Measurements from ENCODE around the gene TUSC2.

Gene TUSC2

GRCh38 chr3:50336452-50337174 lies 8.6 kb upstream of the TUSC2 start:
- DNase-seq, result peak in 1 of 2 donors; percentile 58
- H3K18ac ChIP-seq (ENCODE audit: low read length), result peak overlapping the region; percentile 96
- H3K27me3 ChIP-seq (ENCODE audit: insufficient read depth, low read length), result peaks cover 25% of the 10 kb centered on the region
- peak overlapping the region; percentile 90 for H3K4ac ChIP-seq (ENCODE audit: low read depth, low read length)
- peaks cover 6% of the 10 kb centered on the region for H3K9me3 ChIP-seq (ENCODE audit: insufficient read depth, low read depth, low read length)
- peak overlapping the region; percentile 86 for H2BK5ac ChIP-seq (ENCODE audit: low read depth, low read length, poor library complexity)
- H3K4me2 ChIP-seq (ENCODE audit: low read length), result peak overlapping the region; percentile 92
- WGBS (ENCODE audit: extremely low coverage, insufficient coverage, insufficient read length), result no CpG with 5 or more reads among the region's 31 CpGs
- H2BK120ac ChIP-seq (ENCODE audit: insufficient read depth, low read length, poor library complexity), result peak overlapping the region; percentile 87
- peak overlapping the region; percentile 85 for H2AK5ac ChIP-seq (ENCODE audit: low read length)
- H3K79me2 ChIP-seq (ENCODE audit: control insufficient read depth, insufficient read depth, low read length, poor library complexity), result peaks cover 20% of the 10 kb centered on the region
- peaks cover 21 to 23% of the 10 kb centered on the region in 2 experiments for H3K4me1 ChIP-seq (ENCODE audit: control insufficient read depth in 1 of 2, insufficient read depth in 2 of 2, low read length in 2 of 2)
- peak overlapping the region; percentile 92 for H3K27ac ChIP-seq (ENCODE audit: low read depth, low read length)
- no peak overlapping the region for H2BK12ac ChIP-seq (ENCODE audit: low read length)
- H2AFZ ChIP-seq (ENCODE audit: insufficient read depth, low read length, poor library complexity), result peak overlapping the region; percentile 74
- H3K14ac ChIP-seq (ENCODE audit: low read length), result peak overlapping the region; percentile 94
- peaks cover 12% of the 10 kb centered on the region for H3K79me1 ChIP-seq (ENCODE audit: low read length)
- peaks cover 15 to 22% of the 10 kb centered on the region in 2 experiments for H3K36me3 ChIP-seq (ENCODE audit: control insufficient read depth in 1 of 2, insufficient read depth in 2 of 2, low read length in 2 of 2)
- no peak overlapping the region for H3K23ac ChIP-seq (ENCODE audit: low read length)
- H3K9ac ChIP-seq (ENCODE audit: low read length), result peak overlapping the region; percentile 89
- H4K12ac ChIP-seq (ENCODE audit: low read depth, low read length), result peak overlapping the region; percentile 83
- peak overlapping the region; percentile 91 for H4K8ac ChIP-seq (ENCODE audit: low read depth, low read length)
- H3K4me3 ChIP-seq (ENCODE audit: low read depth, low read length), result peak overlapping the region; percentile 92
- peak overlapping the region; percentile 92 for H4K91ac ChIP-seq (ENCODE audit: low read depth, low read length)

- no peak overlapping the region for H2BK120ac ChIP-seq (ENCODE audit: insufficient read depth, low read length, poor library complexity)
- no peak overlapping the region for H2BK5ac ChIP-seq (ENCODE audit: low read depth, low read length, poor library complexity)
- peaks cover 35 to 42% of the 10 kb centered on the region in 2 experiments for H3K36me3 ChIP-seq (ENCODE audit: control insufficient read depth in 1 of 2, insufficient read depth in 2 of 2, low read length in 2 of 2)
- H3K23ac ChIP-seq (ENCODE audit: low read length), result no peak overlapping the region
- H4K8ac ChIP-seq (ENCODE audit: low read depth, low read length), result no peak overlapping the region
- WGBS (ENCODE audit: extremely low coverage, insufficient coverage, insufficient read length), result no CpG with 5 or more reads among the region's 5 CpGs
- H2AFZ ChIP-seq (ENCODE audit: insufficient read depth, low read length, poor library complexity), result no peak overlapping the region
- H3K9ac ChIP-seq (ENCODE audit: low read length), result no peak overlapping the region
- peaks cover 20% of the 10 kb centered on the region for H3K79me2 ChIP-seq (ENCODE audit: control insufficient read depth, insufficient read depth, low read length, poor library complexity)
- peaks cover 5% of the 10 kb centered on the region for H3K27me3 ChIP-seq (ENCODE audit: insufficient read depth, low read length)
- H3K4me1 ChIP-seq (ENCODE audit: control insufficient read depth in 1 of 2, insufficient read depth in 2 of 2, low read length in 2 of 2), result peaks cover 14% of the 10 kb centered on the region in 2 experiments
- H3K4ac ChIP-seq (ENCODE audit: low read depth, low read length), result peak overlapping the region; percentile 22
- no peak overlapping the region for H4K12ac ChIP-seq (ENCODE audit: low read depth, low read length)
- H3K18ac ChIP-seq (ENCODE audit: low read length), result no peak overlapping the region
- peaks cover 12% of the 10 kb centered on the region for H3K79me1 ChIP-seq (ENCODE audit: low read length)
- no peak overlapping the region for H3K4me2 ChIP-seq (ENCODE audit: low read length)
- H2AK5ac ChIP-seq (ENCODE audit: low read length), result no peak overlapping the region
- H3K9me3 ChIP-seq (ENCODE audit: insufficient read depth, low read depth, low read length), result no peaks in the 10 kb centered on the region
- no peak overlapping the region for H3K14ac ChIP-seq (ENCODE audit: low read length)
- H3K27ac ChIP-seq (ENCODE audit: low read depth, low read length), result no peak overlapping the region
- H3K4me3 ChIP-seq (ENCODE audit: low read depth, low read length), result no peak overlapping the region
- no peak overlapping the region for H4K91ac ChIP-seq (ENCODE audit: low read depth, low read length)
- H2BK12ac ChIP-seq (ENCODE audit: low read length), result no peak overlapping the region
- no peak for DNase-seq
Observed at GRCh38 chr3:50334339-50335075, 6.5 kb upstream of the TUSC2 start.

GRCh38 chr3:50333744-50334328 lies 5.8 kb upstream of the TUSC2 start:
- no peak overlapping the region for H2BK120ac ChIP-seq (ENCODE audit: insufficient read depth, low read length, poor library complexity)
- no peak overlapping the region for H4K91ac ChIP-seq (ENCODE audit: low read depth, low read length)
- no peak overlapping the region for H3K27ac ChIP-seq (ENCODE audit: low read depth, low read length)
- H2AFZ ChIP-seq (ENCODE audit: insufficient read depth, low read length, poor library complexity), result no peak overlapping the region
- peaks cover 20% of the 10 kb centered on the region for H3K79me2 ChIP-seq (ENCODE audit: control insufficient read depth, insufficient read depth, low read length, poor library complexity)
- no CpG with 5 or more reads among the region's 12 CpGs for WGBS (ENCODE audit: extremely low coverage, insufficient coverage, insufficient read length)
- H3K79me1 ChIP-seq (ENCODE audit: low read length), result peaks cover 12% of the 10 kb centered on the region
- no peak overlapping the region for H3K23ac ChIP-seq (ENCODE audit: low read length)
- H4K12ac ChIP-seq (ENCODE audit: low read depth, low read length), result no peak overlapping the region
- no peak for DNase-seq
- H3K4me1 ChIP-seq (ENCODE audit: control insufficient read depth in 1 of 2, insufficient read depth in 2 of 2, low read length in 2 of 2), result peaks cover 14% of the 10 kb centered on the region in 2 experiments
- H3K14ac ChIP-seq (ENCODE audit: low read length), result no peak overlapping the region
- H2AK5ac ChIP-seq (ENCODE audit: low read length), result no peak overlapping the region
- no peak overlapping the region for H3K4me3 ChIP-seq (ENCODE audit: low read depth, low read length)
- peaks cover 39 to 47% of the 10 kb centered on the region in 2 experiments for H3K36me3 ChIP-seq (ENCODE audit: control insufficient read depth in 1 of 2, insufficient read depth in 2 of 2, low read length in 2 of 2)
- H3K4me2 ChIP-seq (ENCODE audit: low read length), result no peak overlapping the region
- H2BK5ac ChIP-seq (ENCODE audit: low read depth, low read length, poor library complexity), result no peak overlapping the region
- no peaks in the 10 kb centered on the region for H3K9me3 ChIP-seq (ENCODE audit: insufficient read depth, low read depth, low read length)
- no peak overlapping the region for H2BK12ac ChIP-seq (ENCODE audit: low read length)
- no peak overlapping the region for H3K9ac ChIP-seq (ENCODE audit: low read length)
- H3K18ac ChIP-seq (ENCODE audit: low read length), result peak overlapping the region; percentile 26
- peak overlapping the region; percentile 8 for H3K4ac ChIP-seq (ENCODE audit: low read depth, low read length)
- peaks cover 3% of the 10 kb centered on the region for H3K27me3 ChIP-seq (ENCODE audit: insufficient read depth, low read length)
- H4K8ac ChIP-seq (ENCODE audit: low read depth, low read length), result no peak overlapping the region

GRCh38 chr3:50331364-50331907 lies 3.4 kb upstream of the TUSC2 start:
- H3K4ac ChIP-seq (ENCODE audit: low read depth, low read length), result no peak overlapping the region
- H2BK5ac ChIP-seq (ENCODE audit: low read depth, low read length, poor library complexity), result no peak overlapping the region
- H2BK120ac ChIP-seq (ENCODE audit: insufficient read depth, low read length, poor library complexity), result no peak overlapping the region
- WGBS (ENCODE audit: extremely low coverage, insufficient coverage, insufficient read length), result no CpG with 5 or more reads among the region's 19 CpGs
- no peak overlapping the region for H3K23ac ChIP-seq (ENCODE audit: low read length)
- no peak overlapping the region for H4K12ac ChIP-seq (ENCODE audit: low read depth, low read length)
- H3K9ac ChIP-seq (ENCODE audit: low read length), result no peak overlapping the region
- H3K36me3 ChIP-seq (ENCODE audit: control insufficient read depth in 1 of 2, insufficient read depth in 2 of 2, low read length in 2 of 2), result peaks cover 39 to 47% of the 10 kb centered on the region in 2 experiments
- peaks cover 8 to 15% of the 10 kb centered on the region in 2 experiments for H3K4me1 ChIP-seq (ENCODE audit: control insufficient read depth in 1 of 2, insufficient read depth in 2 of 2, low read length in 2 of 2)
- DNase-seq, result no peak
- no peak overlapping the region for H2BK12ac ChIP-seq (ENCODE audit: low read length)
- peaks cover 3% of the 10 kb centered on the region for H3K79me1 ChIP-seq (ENCODE audit: low read length)
- no peak overlapping the region for H2AK5ac ChIP-seq (ENCODE audit: low read length)
- H3K14ac ChIP-seq (ENCODE audit: low read length), result no peak overlapping the region
- H3K4me3 ChIP-seq (ENCODE audit: low read depth, low read length), result peak overlapping the region; percentile 16
- no peak overlapping the region for H4K8ac ChIP-seq (ENCODE audit: low read depth, low read length)
- H3K27me3 ChIP-seq (ENCODE audit: insufficient read depth, low read length), result no peaks in the 10 kb centered on the region
- H2AFZ ChIP-seq (ENCODE audit: insufficient read depth, low read length, poor library complexity), result no peak overlapping the region
- peaks cover 14% of the 10 kb centered on the region for H3K79me2 ChIP-seq (ENCODE audit: control insufficient read depth, insufficient read depth, low read length, poor library complexity)
- no peak overlapping the region for H3K18ac ChIP-seq (ENCODE audit: low read length)
- no peak overlapping the region for H4K91ac ChIP-seq (ENCODE audit: low read depth, low read length)
- no peak overlapping the region for H3K4me2 ChIP-seq (ENCODE audit: low read length)
- H3K9me3 ChIP-seq (ENCODE audit: insufficient read depth, low read depth, low read length), result no peaks in the 10 kb centered on the region
- H3K27ac ChIP-seq (ENCODE audit: low read depth, low read length), result no peak overlapping the region
